Effector memory CD8-positive, alpha-beta T cell (primary cell): Measurements from ENCODE around the gene MOGAT2.

Experiments used
- ATAC-seq: fragments of 150-1000 bp; cut with Tn5 transposase; replicated peaks from 2 replicates; pipeline ENCODE4 v1.10.0; 2021; ENCODE audit warnings: mild to moderate bottlenecking, moderate library complexity
- DNase-seq, 3 experiments: peaks; one replicate each; pipeline ENCODE4 v3.0.0; 2021
- H3K27ac Mint-ChIP-seq, 2 donors: one replicate each; pipeline ENCODE4 v1.8.0; 2022; ENCODE audit warnings: mild to moderate bottlenecking in 2 of 2, mixed read lengths in 2 of 2, moderate library complexity in 2 of 2
- H3K27me3 Mint-ChIP-seq, 2 donors: one replicate each; pipeline ENCODE4 v1.8.0; 2022; ENCODE audit warnings: mixed read lengths in 2 of 2
- H3K36me3 Mint-ChIP-seq: one replicate; pipeline ENCODE4 v1.8.0; 2022; ENCODE audit warnings: mild to moderate bottlenecking, moderate library complexity, mixed read lengths; ENCODE audit not compliant: insufficient read depth
- H3K4me1 Mint-ChIP-seq, 2 donors: one replicate each; pipeline ENCODE4 v1.8.0; 2022; ENCODE audit warnings: low read depth in 2 of 2, mixed read lengths in 2 of 2
- H3K4me3 Mint-ChIP-seq, 2 donors: one replicate each; pipeline ENCODE4 v1.8.0; 2022; ENCODE audit warnings: mild to moderate bottlenecking in 2 of 2, mixed read lengths in 2 of 2, moderate library complexity in 2 of 2
- H3K9me3 Mint-ChIP-seq, 2 donors: one replicate each; pipeline ENCODE4 v1.8.0; 2022; ENCODE audit warnings: mixed read lengths in 2 of 2

MOGAT2 gene

GRCh38 chr11:75757651-75758050 lies 40.0 kb downstream of the MOGAT2 start:
- no peaks in the 10 kb centered on the region for H3K27me3 Mint-ChIP-seq
- no peak overlapping the region for H3K27ac Mint-ChIP-seq
- no peak for ATAC-seq
- H3K9me3 Mint-ChIP-seq, result no peaks in the 10 kb centered on the region
- H3K36me3 Mint-ChIP-seq, result peaks cover 3% of the 10 kb centered on the region
- H3K4me3 Mint-ChIP-seq, result no peak overlapping the region
- no peaks in the 10 kb centered on the region for H3K4me1 Mint-ChIP-seq
- no peak for DNase-seq

- Mint-ChIP-seq H3K9me3 (no peaks in the 10 kb centered on the region), H3K36me3 (peaks cover 3% of the 10 kb centered on the region), H3K27me3 (no peaks in the 10 kb centered on the region), H3K4me3 (no peak overlapping the region), H3K4me1 (no peaks in the 10 kb centered on the region), H3K27ac (no peak overlapping the region)
- no peak for ATAC-seq
- DNase-seq, result no peak
Measured at GRCh38 chr11:75759832-75760231, 42.2 kb downstream of the MOGAT2 start.

- ATAC-seq (no peak), DNase-seq (no peak)
- Mint-ChIP-seq H3K36me3 (peaks cover 3% of the 10 kb centered on the region), H3K9me3 (no peaks in the 10 kb centered on the region), H3K4me1 (no peaks in the 10 kb centered on the region), H3K27ac (no peak overlapping the region), H3K27me3 (no peaks in the 10 kb centered on the region), H3K4me3 (no peak overlapping the region)
Measured at GRCh38 chr11:75760243-75760642, 42.6 kb downstream of the MOGAT2 start.

GRCh38 chr11:75760710-75761493 lies 43.3 kb downstream of the MOGAT2 start:
- Mint-ChIP-seq H3K27me3 (peaks cover 0 to 5% of the 10 kb centered on the region in 2 donors), H3K36me3 (peaks cover 4% of the 10 kb centered on the region), H3K27ac (no peak overlapping the region), H3K4me3 (no peak overlapping the region), H3K4me1 (no peaks in the 10 kb centered on the region), H3K9me3 (no peaks in the 10 kb centered on the region)
- DNase-seq, result no peak
- ATAC-seq, result no peak

GRCh38 chr11:75762158-75762557 lies 44.5 kb downstream of the MOGAT2 start:
- Mint-ChIP-seq H3K36me3 (peaks cover 5% of the 10 kb centered on the region), H3K4me3 (no peak overlapping the region), H3K4me1 (peaks cover 0 to 3% of the 10 kb centered on the region in 2 donors), H3K27ac (no peak overlapping the region), H3K27me3 (peaks cover 0 to 18% of the 10 kb centered on the region in 2 donors), H3K9me3 (no peaks in the 10 kb centered on the region)
- ATAC-seq, result no peak
- no peak for DNase-seq

DNA sequence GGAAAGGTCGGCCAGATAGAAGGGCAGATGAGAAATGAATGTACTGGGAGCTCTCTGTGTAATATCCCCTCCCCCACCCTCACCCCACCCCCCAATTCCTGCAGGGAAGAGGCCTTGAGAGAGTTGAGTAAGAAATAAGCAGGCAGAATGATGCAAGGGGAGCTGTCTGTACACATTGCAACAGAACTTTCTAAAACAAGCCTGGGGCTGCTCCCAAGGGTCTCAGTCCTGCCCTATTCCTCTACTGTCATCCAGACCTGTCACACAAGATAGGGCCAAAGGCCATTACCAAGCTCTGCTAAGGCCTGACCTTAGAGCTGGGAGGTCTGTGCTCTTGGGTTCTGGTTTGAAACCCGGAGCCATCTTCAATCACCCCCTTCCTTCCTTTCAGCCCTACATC lies 45.2 kb downstream of the MOGAT2 start:
- Mint-ChIP-seq H3K4me3 (no peak overlapping the region), H3K27ac (no peak overlapping the region), H3K4me1 (peaks cover 3 to 4% of the 10 kb centered on the region in 2 donors), H3K36me3 (peaks cover 5% of the 10 kb centered on the region), H3K27me3 (peaks cover 0 to 25% of the 10 kb centered on the region in 2 donors), H3K9me3 (no peaks in the 10 kb centered on the region)
- ATAC-seq (no peak), DNase-seq (no peak)

GRCh38 chr11:75763846-75764245 lies 46.2 kb downstream of the MOGAT2 start:
- peaks cover 9% of the 10 kb centered on the region in 2 donors for H3K4me1 Mint-ChIP-seq
- H3K27me3 Mint-ChIP-seq, result peaks cover 0 to 30% of the 10 kb centered on the region in 2 donors
- peaks cover 8% of the 10 kb centered on the region for H3K36me3 Mint-ChIP-seq
- H3K9me3 Mint-ChIP-seq, result no peaks in the 10 kb centered on the region
- no peak overlapping the region for H3K27ac Mint-ChIP-seq
- no peak for ATAC-seq
- DNase-seq, result no peak
- no peak overlapping the region for H3K4me3 Mint-ChIP-seq

DNA sequence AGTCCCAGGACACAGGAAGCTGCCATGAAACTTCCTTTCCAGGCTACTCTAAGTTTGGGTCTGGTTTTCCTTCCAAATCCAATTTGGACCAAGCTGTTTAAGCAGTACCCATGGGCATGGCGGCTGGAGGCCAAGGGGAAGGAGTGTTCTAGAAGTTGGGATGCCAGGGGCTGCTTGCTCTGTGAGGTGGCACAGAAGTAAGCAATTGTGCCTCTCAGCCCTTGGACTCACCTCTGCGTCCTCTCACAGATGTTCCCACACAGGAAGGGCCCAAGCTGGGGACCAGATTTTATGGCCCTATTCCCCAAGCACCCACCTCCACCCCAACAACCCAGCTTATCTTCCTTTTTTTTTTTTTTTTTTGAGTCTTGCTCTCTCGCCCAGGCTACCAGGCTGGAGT lies 47.5 kb downstream of the MOGAT2 start:
- ATAC-seq (no peak), DNase-seq (no peak)
- Mint-ChIP-seq H3K36me3 (peaks cover 8% of the 10 kb centered on the region), H3K4me3 (no peak overlapping the region), H3K9me3 (no peaks in the 10 kb centered on the region), H3K27me3 (peaks cover 4 to 40% of the 10 kb centered on the region in 2 donors), H3K4me1 (peaks cover 12 to 13% of the 10 kb centered on the region in 2 donors), H3K27ac (no peak overlapping the region)

GRCh38 chr11:75766443-75767227 lies 49.0 kb downstream of the MOGAT2 start:
- DNase-seq (no peak), ATAC-seq (no peak)
- Mint-ChIP-seq H3K27me3 (peaks cover 7 to 52% of the 10 kb centered on the region in 2 donors), H3K4me3 (no peak overlapping the region), H3K9me3 (no peaks in the 10 kb centered on the region), H3K36me3 (peaks cover 8% of the 10 kb centered on the region), H3K27ac (peak overlapping the region in 1 of 2 donors; percentile 91), H3K4me1 (peaks cover 12 to 13% of the 10 kb centered on the region in 2 donors)

DNA sequence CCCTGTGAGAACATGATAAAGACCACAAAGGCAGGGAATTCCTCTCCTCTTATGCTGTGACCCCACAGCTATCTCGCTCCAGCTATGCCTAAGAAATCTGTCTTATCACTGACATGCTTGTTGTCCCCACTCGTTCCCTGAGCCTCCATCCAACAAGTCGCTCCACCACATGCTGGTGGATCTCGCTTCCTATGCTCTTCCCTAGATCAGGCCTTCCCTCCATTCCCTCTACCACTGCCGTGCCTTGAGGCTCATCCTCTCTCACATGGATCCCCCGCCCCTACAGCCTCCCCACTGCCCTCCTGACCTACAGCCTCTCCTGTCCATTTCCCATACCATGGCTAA lies 49.6 kb downstream of the MOGAT2 start:
- Mint-ChIP-seq H3K9me3 (no peaks in the 10 kb centered on the region), H3K36me3 (peaks cover 8% of the 10 kb centered on the region), H3K27me3 (peaks cover 7 to 52% of the 10 kb centered on the region in 2 donors), H3K4me3 (peak overlapping the region; percentile 14 to 87), H3K27ac (peak overlapping the region; percentile 87 to 91), H3K4me1 (peaks cover 12 to 13% of the 10 kb centered on the region in 2 donors)
- ATAC-seq (no peak), DNase-seq (no peak)

DNA sequence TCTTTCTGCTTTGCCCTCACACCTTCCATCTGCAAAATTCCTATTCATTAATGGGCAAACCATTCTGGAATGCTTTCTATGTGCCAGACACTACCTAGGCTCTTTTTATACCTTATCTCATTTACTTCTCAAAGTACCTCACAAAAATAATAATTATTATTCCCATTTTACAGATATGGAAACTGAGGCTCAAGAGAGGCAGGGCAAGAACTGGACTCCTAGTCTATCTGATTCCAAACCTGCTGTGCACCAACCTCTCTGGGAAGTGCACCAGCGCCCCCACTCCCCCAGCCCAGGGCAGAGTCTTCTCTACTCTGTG lies 50.1 kb downstream of the MOGAT2 start:
- Mint-ChIP-seq H3K9me3 (no peaks in the 10 kb centered on the region), H3K27me3 (peaks cover 7 to 52% of the 10 kb centered on the region in 2 donors), H3K4me1 (peaks cover 12 to 13% of the 10 kb centered on the region in 2 donors), H3K36me3 (peaks cover 8% of the 10 kb centered on the region), H3K27ac (peak overlapping the region; percentile 87 to 91), H3K4me3 (peak overlapping the region; percentile 83 to 87)
- DNase-seq (no peak), ATAC-seq (no peak)

- H3K4me3 Mint-ChIP-seq, result peak within 1 kb of the TSS; percentile 83 to 87
- peaks cover 8% of the 10 kb centered on the region for H3K36me3 Mint-ChIP-seq
- H3K4me1 Mint-ChIP-seq, result peaks cover 12 to 13% of the 10 kb centered on the region in 2 donors
- peak within 1 kb of the TSS; percentile 87 to 91 for H3K27ac Mint-ChIP-seq
- DNase-seq (peak; percentile 62 to 65 (median 62)), ATAC-seq (peak; percentile 90)
- peaks cover 7 to 52% of the 10 kb centered on the region in 2 donors for H3K27me3 Mint-ChIP-seq
- no peaks in the 10 kb centered on the region for H3K9me3 Mint-ChIP-seq
Measured at GRCh38 chr11:75768112-75768908, 50.7 kb downstream of the MOGAT2 start, which contains the start of gene DGAT2. TSS of gene DGAT2 (plus strand) at chr11:75768778. CDS start at chr11:75768992, 214 bp downstream.
